Measurements from ENCODE around the gene SLA2.
"Not testable (repeated sequence)": the region's sequence is repeated elsewhere in the genome, so short reads cannot be mapped to it uniquely, and the experiment has no call there.

GRCh38 chr20:36638876-36639400, 7.1 kb downstream of the SLA2 start:
- TF ChIP-seq CTCF (conservative IDR thresholded peaks at IDR 0.05); EZH2 (IDR thresholded peaks at IDR 0.05; ENCODE audit: low read depth): not testable (repeated sequence)

Measured in PC-9 (cell line).